K562 (cell line): ENCODE measurements around the gene PRCC. TPM values are rescaled to one million over a fixed set of nuclear protein-coding genes. Genes with fewer than 3 reads are reported as not detected.

Experiments used
- ATF7 ChIP-seq: fragments of 450-650 bp; IDR thresholded peaks from 2 replicates; pipeline ENCODE4 v1.7.1; 2014; ENCODE audit warnings: mild to moderate bottlenecking, moderate library complexity
- BRD9 ChIP-seq: fragments of 450-650 bp; IDR thresholded peaks from 2 replicates; pipeline ENCODE4 v1.6.1; 2018; ENCODE audit warnings: low read depth; ENCODE audit not compliant: partially characterized antibody
- CCNT2 ChIP-seq: IDR thresholded peaks from 2 replicates; pipeline ENCODE4 v1.6.1; 2011; ENCODE audit warnings: borderline replicate concordance, low read depth, mild to moderate bottlenecking, moderate library complexity, mixed read lengths, low read length; ENCODE audit not compliant: insufficient read length; ENCODE audit errors: extremely low read depth
- CEBPB ChIP-seq: fragments of 450-650 bp; IDR thresholded peaks from 2 replicates; pipeline ENCODE4 v1.6.1; 2016; ENCODE audit warnings: missing genetic modification characterization, missing compliant biosample characterization
- EP400 ChIP-seq: fragments of 450-650 bp; IDR thresholded peaks from 2 replicates; pipeline ENCODE4 v1.6.1; 2017; ENCODE audit warnings: antibody characterized with exemption, mild to moderate bottlenecking, moderate library complexity
- ETS1 ChIP-seq: conservative IDR thresholded peaks from 2 replicates; pipeline ENCODE4 v1.6.1; 2011; ENCODE audit warnings: low read depth, mild to moderate bottlenecking, low read length; ENCODE audit not compliant: control insufficient read depth
- FIP1L1 ChIP-seq: fragments of 200-400 bp; formaldehyde crosslinking; IDR thresholded peaks from 2 replicates; pipeline ENCODE4 v1.6.1; 2018; ENCODE audit warnings: mild to moderate bottlenecking, low read depth, low read length; ENCODE audit not compliant: poor library complexity, severe bottlenecking
- IRF2 ChIP-seq: sonication (generic); formaldehyde crosslinking; IDR thresholded peaks from 2 replicates; pipeline ENCODE4 v1.8.1; 2022; ENCODE audit warnings: mild to moderate bottlenecking, missing genetic modification reagents
- KDM4B ChIP-seq, 2 experiments: fragments of 450-650 bp in 1 of 2; sonication (generic) in 1 of 2; IDR thresholded peaks; 2 replicates each; pipeline ENCODE4 v1.6.1; 2016 to 2017; ENCODE audit warnings: borderline replicate concordance in 2 of 2, antibody characterized with exemption in 1 of 2, low read depth in 1 of 2, mild to moderate bottlenecking in 1 of 2
- NFIC ChIP-seq: fragments of 450-650 bp; IDR thresholded peaks from 2 replicates; pipeline ENCODE4 v1.6.1; 2017; ENCODE audit warnings: mild to moderate bottlenecking, inconsistent platforms
- PHTF2 ChIP-seq: fragments of 250-450 bp; sonication (Bioruptor Pico); IDR thresholded peaks from 2 replicates; pipeline ENCODE4 v1.5.0; 2021; ENCODE audit warnings: mild to moderate bottlenecking
- PRDM10 ChIP-seq: fragments of 450-650 bp; IDR thresholded peaks from 2 replicates; pipeline ENCODE4 v1.6.1; 2018; ENCODE audit not compliant: partially characterized antibody
- RB1 ChIP-seq: fragments of 450-650 bp; IDR thresholded peaks from 2 replicates; pipeline ENCODE4 v1.6.1; 2017; ENCODE audit warnings: low read depth, mild to moderate bottlenecking
- STAG1 ChIP-seq: sonication (generic); formaldehyde crosslinking; IDR thresholded peaks from 2 replicates; pipeline ENCODE4 v1.5.0; 2020; ENCODE audit warnings: missing genetic modification reagents, borderline replicate concordance
- STAT5B ChIP-seq: fragments of 250-450 bp; sonication (Bioruptor Pico); IDR thresholded peaks from 2 replicates; pipeline ENCODE4 v1.8.0; 2021; ENCODE audit warnings: mild to moderate bottlenecking, inconsistent platforms
- STAT6 ChIP-seq: sonication (generic); formaldehyde crosslinking; IDR thresholded peaks from 2 replicates; pipeline ENCODE4 v1.8.1; 2023; ENCODE audit warnings: mild to moderate bottlenecking, missing genetic modification reagents
- ZFPM2 ChIP-seq: fragments of 250-450 bp; sonication (Bioruptor Pico); IDR thresholded peaks from 2 replicates; pipeline ENCODE4 v1.5.1; 2022; ENCODE audit warnings: mild to moderate bottlenecking
- ZNF165 ChIP-seq: fragments of 250-450 bp; sonication (Bioruptor Pico); IDR thresholded peaks from 2 replicates; pipeline ENCODE4 v1.4.0; 2020; ENCODE audit warnings: borderline replicate concordance
- ZNF224 ChIP-seq: sonication (generic); formaldehyde crosslinking; IDR thresholded peaks from 2 replicates; pipeline ENCODE4 v1.8.0; 2022; ENCODE audit warnings: mild to moderate bottlenecking, missing genetic modification reagents
- ZNF311 ChIP-seq: fragments of 250-450 bp; sonication (Bioruptor Pico); IDR thresholded peaks from 2 replicates; pipeline ENCODE4 v1.4.0; 2020; ENCODE audit warnings: mild to moderate bottlenecking, moderate library complexity
- ZNF445 ChIP-seq: fragments of 250-450 bp; sonication (Bioruptor Pico); IDR thresholded peaks from 2 replicates; pipeline ENCODE4 v1.4.0; 2020; ENCODE audit warnings: low read depth, mild to moderate bottlenecking, moderate library complexity
- polyA plus RNA-seq, 8 experiments: library from polyadenylated mRNA; depleted of rRNA in 4 of 8; stranded (reverse) in 5 of 8; unstranded in 3 of 8; fragments of >200 nt; fragmentation: Nextera tagmentation in 2 of 8; fragmentation: Illumina TruSeq in 1 of 8; extraction: Ambion mirVana in 2 of 8; extraction: Trizol in 1 of 8; gene quantifications; 2 replicates each; pipeline versions ENCODE4 v1.2.1 to v1.2.3, GENCODE V29; 2011 to 2014; ENCODE audit warnings: inconsistent platforms in 1 of 8, missing spikeins in 1 of 8
- total RNA-seq, 7 experiments: library from RNA; depleted of rRNA in 6 of 7; stranded (reverse); fragments of >200 nt in 6 of 7; fragmentation: Illumina TruSeq in 2 of 7; extraction: Trizol in 2 of 7; gene quantifications; 2 replicates each; pipeline versions ENCODE4 v1.2.1 to v1.2.3, GENCODE V29; 2011 to 2021; ENCODE audit warnings: low replicate concordance in 1 of 7

Gene PRCC
- total and polyA plus RNA-seq, 9 of the 15 experiments (the other 6 are each of a cell fraction or from before 2014, with no cell fraction given) = 23.9 to 201 (median 41.1) TPM

GRCh38 chr1:156750711-156751450 lies 16.5 kb upstream of the PRCC start (continued):
- no peak for TF ChIP-seq STAT6 (CRISPR knock-in tag)
- TF ChIP-seq ZNF165 (CRISPR knock-in tag) = no peak
- peak; percentile 67 for TF ChIP-seq NFIC
- TF ChIP-seq ZNF311 (CRISPR knock-in tag) = no peak
- no peak for TF ChIP-seq IRF2 (CRISPR knock-in tag)
- TF ChIP-seq RB1 = 0 out of 2 replicates have a peak, but pooled peaks have one; percentile 47
- TF ChIP-seq STAT5B (CRISPR knock-in tag) = no peak
- no peak for TF ChIP-seq ZNF445
- TF ChIP-seq BRD9 = no peak
- TF ChIP-seq CCNT2 = peak; percentile 9
- peak; percentile 24 for TF ChIP-seq PRDM10
- TF ChIP-seq FIP1L1 = peak; percentile 33
- TF ChIP-seq KDM4B (IDR thresholded peaks at IDR 0.05; ENCODE audit: borderline replicate concordance in 2 of 2, low read depth in 1 of 2) = 0 out of 4 replicates have a peak, but pooled peaks of 1 of the 2 experiments have one; percentile 9
- no peak for TF ChIP-seq PHTF2 (CRISPR knock-in tag)
- TF ChIP-seq ETS1 = 0 out of 2 replicates have a peak, but pooled peaks have one; percentile 14
- no peak for TF ChIP-seq ZNF224 (CRISPR knock-in tag)
- 0 out of 2 replicates have a peak, but pooled peaks have one; percentile 31 for TF ChIP-seq ZFPM2 (CRISPR knock-in tag)
- TF ChIP-seq ATF7 = no peak
- TF ChIP-seq EP400 = peak; percentile 51
- 0 out of 2 replicates have a peak, but pooled peaks have one; percentile 10 for TF ChIP-seq STAG1
- peak; percentile 88 for TF ChIP-seq CEBPB (tag)
